Measurements from ENCODE around the gene FHOD3.

DNA sequence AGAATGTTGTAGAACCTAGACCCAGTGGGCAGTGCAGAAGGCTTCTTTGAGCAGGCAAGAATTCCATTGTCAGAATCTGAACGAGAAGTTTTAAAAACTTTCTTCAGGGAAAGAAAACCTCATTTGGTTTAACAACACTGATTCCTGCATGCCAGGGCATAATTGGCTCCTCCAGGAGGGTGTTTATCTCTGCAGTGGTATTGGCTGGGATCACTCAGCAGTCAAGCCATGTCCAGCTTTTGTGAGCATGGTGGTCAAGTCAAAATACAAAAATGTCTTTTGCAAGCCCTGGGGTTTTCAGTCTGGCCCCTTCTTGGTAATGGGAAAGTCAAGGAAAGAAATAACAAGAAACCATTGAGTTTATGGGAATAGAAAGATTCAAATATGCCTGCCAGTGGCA, 28.3 kb downstream of the FHOD3 start:
- TF ChIP-seq CREB1 (IDR thresholded peaks at IDR 0.05; ENCODE audit: low read depth) (no peak), RAD21 (IDR thresholded peaks at IDR 0.05; ENCODE audit: low read depth) (no peak), ZBTB7A (IDR thresholded peaks at IDR 0.05; ENCODE audit: low read depth) (no peak), TCF12 (IDR thresholded peaks at IDR 0.05; ENCODE audit: low read depth) (no peak), TAF1 (IDR thresholded peaks at IDR 0.05; ENCODE audit: low read depth) (no peak), NFIC (IDR thresholded peaks at IDR 0.05) (no peak), FOXM1 (IDR thresholded peaks at IDR 0.05; ENCODE audit: borderline replicate concordance, low read depth) (no peak)
- TF ChIP-seq, protein P1, sequence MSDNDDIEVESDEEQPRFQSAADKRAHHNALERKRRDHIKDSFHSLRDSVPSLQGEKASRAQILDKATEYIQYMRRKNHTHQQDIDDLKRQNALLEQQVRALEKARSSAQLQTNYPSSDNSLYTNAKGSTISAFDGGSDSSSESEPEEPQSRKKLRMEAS (IDR thresholded peaks at IDR 0.05), result no peak
- TF ChIP-seq, protein P2, sequence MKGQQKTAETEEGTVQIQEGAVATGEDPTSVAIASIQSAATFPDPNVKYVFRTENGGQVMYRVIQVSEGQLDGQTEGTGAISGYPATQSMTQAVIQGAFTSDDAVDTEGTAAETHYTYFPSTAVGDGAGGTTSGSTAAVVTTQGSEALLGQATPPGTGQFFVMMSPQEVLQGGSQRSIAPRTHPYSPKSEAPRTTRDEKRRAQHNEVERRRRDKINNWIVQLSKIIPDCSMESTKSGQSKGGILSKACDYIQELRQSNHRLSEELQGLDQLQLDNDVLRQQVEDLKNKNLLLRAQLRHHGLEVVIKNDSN (IDR thresholded peaks at IDR 0.05), result no peak
- TF ChIP-seq, protein P3, sequence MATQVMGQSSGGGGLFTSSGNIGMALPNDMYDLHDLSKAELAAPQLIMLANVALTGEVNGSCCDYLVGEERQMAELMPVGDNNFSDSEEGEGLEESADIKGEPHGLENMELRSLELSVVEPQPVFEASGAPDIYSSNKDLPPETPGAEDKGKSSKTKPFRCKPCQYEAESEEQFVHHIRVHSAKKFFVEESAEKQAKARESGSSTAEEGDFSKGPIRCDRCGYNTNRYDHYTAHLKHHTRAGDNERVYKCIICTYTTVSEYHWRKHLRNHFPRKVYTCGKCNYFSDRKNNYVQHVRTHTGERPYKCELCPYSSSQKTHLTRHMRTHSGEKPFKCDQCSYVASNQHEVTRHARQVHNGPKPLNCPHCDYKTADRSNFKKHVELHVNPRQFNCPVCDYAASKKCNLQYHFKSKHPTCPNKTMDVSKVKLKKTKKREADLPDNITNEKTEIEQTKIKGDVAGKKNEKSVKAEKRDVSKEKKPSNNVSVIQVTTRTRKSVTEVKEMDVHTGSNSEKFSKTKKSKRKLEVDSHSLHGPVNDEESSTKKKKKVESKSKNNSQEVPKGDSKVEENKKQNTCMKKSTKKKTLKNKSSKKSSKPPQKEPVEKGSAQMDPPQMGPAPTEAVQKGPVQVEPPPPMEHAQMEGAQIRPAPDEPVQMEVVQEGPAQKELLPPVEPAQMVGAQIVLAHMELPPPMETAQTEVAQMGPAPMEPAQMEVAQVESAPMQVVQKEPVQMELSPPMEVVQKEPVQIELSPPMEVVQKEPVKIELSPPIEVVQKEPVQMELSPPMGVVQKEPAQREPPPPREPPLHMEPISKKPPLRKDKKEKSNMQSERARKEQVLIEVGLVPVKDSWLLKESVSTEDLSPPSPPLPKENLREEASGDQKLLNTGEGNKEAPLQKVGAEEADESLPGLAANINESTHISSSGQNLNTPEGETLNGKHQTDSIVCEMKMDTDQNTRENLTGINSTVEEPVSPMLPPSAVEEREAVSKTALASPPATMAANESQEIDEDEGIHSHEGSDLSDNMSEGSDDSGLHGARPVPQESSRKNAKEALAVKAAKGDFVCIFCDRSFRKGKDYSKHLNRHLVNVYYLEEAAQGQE (IDR thresholded peaks at IDR 0.05; ENCODE audit: low read depth), result no peak

Data from Ishikawa (cell line).